Measurements from ENCODE around the gene CHRDL1.

GRCh38 chrX:110743679-110744340, 51.8 kb downstream of the CHRDL1 start:
- TF ChIP-seq RFX5 (IDR thresholded peaks at IDR 0.05; ENCODE audit: low read length): no peak
- no peak for TF ChIP-seq CTCF (IDR thresholded peaks at IDR 0.05)
